HepG2 (cell line): ENCODE results near the gene EPB41L1. TPM values are rescaled to one million over a fixed set of nuclear protein-coding genes. Genes with fewer than 3 reads are reported as not detected.
A peak's percentile ranks its signal among the peaks of the same experiment; 100 is the strongest.

Experiments
- ATAD3A ChIP-seq: sonication (generic); formaldehyde crosslinking; IDR thresholded peaks from 2 replicates; pipeline ENCODE4 v1.4.0; 2020; ENCODE audit warnings: missing genetic modification reagents
- ATF7 ChIP-seq, 2 experiments: fragments of 450-650 bp in 1 of 2; sonication (generic) in 1 of 2; formaldehyde crosslinking in 1 of 2; IDR thresholded peaks; 2 replicates each; pipeline versions ENCODE4 v1.4.0 to v1.6.1; 2016 to 2020; ENCODE audit warnings: antibody characterized with exemption in 1 of 2, mild to moderate bottlenecking in 1 of 2, missing genetic modification reagents in 1 of 2
- MTF2 ChIP-seq: sonication (generic); formaldehyde crosslinking; IDR thresholded peaks from 2 replicates; pipeline ENCODE4 v1.5.0; 2020; ENCODE audit warnings: missing genetic modification reagents, borderline replicate concordance
- ZC3H13 ChIP-seq: sonication (generic); formaldehyde crosslinking; IDR thresholded peaks from 2 replicates; pipeline ENCODE4 v1.8.1; 2023; ENCODE audit warnings: mild to moderate bottlenecking, missing genetic modification reagents, moderate library complexity
- ZNF550 ChIP-seq: sonication (generic); formaldehyde crosslinking; IDR thresholded peaks from 2 replicates; pipeline ENCODE4 v1.4.0; 2020; ENCODE audit warnings: mild to moderate bottlenecking, missing genetic modification reagents, borderline replicate concordance
- ZNF562 ChIP-seq: sonication (generic); formaldehyde crosslinking; IDR thresholded peaks from 2 replicates; pipeline ENCODE4 v1.8.0; 2022; ENCODE audit warnings: missing genetic modification reagents, borderline replicate concordance
- ZNF792 ChIP-seq: IDR thresholded peaks from 2 replicates; pipeline ENCODE4 v1.6.1; 2016
- polyA plus RNA-seq, 8 experiments: library from polyadenylated mRNA; depleted of rRNA in 3 of 8; stranded (reverse) in 7 of 8; unstranded in 1 of 8; fragments of >200 nt; fragmentation: Illumina TruSeq in 4 of 8; extraction: Trizol in 4 of 8; gene quantifications; 2 replicates each; pipeline versions ENCODE4 v1.2.1 to v1.2.3, GENCODE V29; 2011 to 2016; ENCODE audit warnings: low read depth in 4 of 8, missing spikeins in 1 of 8, mixed read lengths in 1 of 8; ENCODE audit not compliant: insufficient read depth in 1 of 8
- total RNA-seq, 5 experiments: library from RNA; depleted of rRNA; stranded (reverse); fragments of >200 nt; fragmentation: Illumina TruSeq; extraction: Trizol; gene quantifications; 2 replicates each; pipeline ENCODE4 v1.2.3, GENCODE V29; 2016; ENCODE audit warnings: low read depth in 1 of 5
- TF ChIP-seq, protein P1 (sequence below): IDR thresholded peaks from 2 replicates; pipeline ENCODE4 v1.6.1; 2016; ENCODE audit warnings: low read depth, borderline replicate concordance
- TF ChIP-seq, protein P2 (sequence below): IDR thresholded peaks from 2 replicates; pipeline ENCODE4 v1.6.1; 2012; ENCODE audit warnings: low read depth, low read length, improper control_type of control experiment
- TF ChIP-seq, protein P3 (sequence below): IDR thresholded peaks from 2 replicates; pipeline ENCODE4 v1.6.1; 2016; ENCODE audit warnings: missing genetic modification reagents, missing compliant biosample characterization
- TF ChIP-seq, protein P4 (sequence below): sonication (generic); formaldehyde crosslinking; IDR thresholded peaks from 2 replicates; pipeline ENCODE4 v1.5.1; 2020; ENCODE audit warnings: mild to moderate bottlenecking, missing genetic modification reagents, moderate library complexity

Gene EPB41L1
- total and polyA plus RNA-seq, 2 of the 13 experiments (the other 11 are each of a cell fraction or from before 2014, with no cell fraction given), result 16.7 to 39.0 TPM

DNA sequence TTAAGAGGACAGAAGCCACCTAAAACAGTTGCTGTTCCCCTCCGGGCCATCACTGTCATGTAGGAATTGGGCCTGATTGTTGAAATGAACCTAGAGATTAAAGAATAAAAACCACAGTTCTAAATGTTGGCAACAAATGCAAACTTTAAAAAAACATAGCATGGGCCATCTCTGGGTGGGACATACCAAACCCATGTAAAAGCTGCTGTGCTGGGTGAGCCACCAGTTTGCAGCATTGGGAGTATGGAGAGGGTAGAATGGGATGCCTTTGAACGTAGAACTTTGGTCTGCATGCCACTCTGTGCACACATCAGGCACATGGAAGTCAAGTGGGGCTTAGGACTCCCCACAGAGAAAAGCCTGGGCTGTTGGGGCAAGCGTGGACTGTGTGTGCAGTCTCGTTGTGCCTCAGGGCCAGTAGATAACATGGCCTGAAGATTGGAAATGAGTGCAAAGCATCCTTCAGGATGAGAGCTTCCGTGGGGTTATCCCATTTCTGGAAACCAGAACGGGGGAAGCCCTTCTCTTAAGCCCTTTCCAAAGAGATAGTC is 28.1 kb downstream of the EPB41L1 start (continued):
- TF ChIP-seq, protein P1, sequence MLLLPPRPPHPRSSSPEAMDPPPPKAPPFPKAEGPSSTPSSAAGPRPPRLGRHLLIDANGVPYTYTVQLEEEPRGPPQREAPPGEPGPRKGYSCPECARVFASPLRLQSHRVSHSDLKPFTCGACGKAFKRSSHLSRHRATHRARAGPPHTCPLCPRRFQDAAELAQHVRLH (CRISPR knock-in tag), result no peak
- peak; percentile 59 for TF ChIP-seq ZNF792 (CRISPR knock-in tag)
- TF ChIP-seq ATAD3A (CRISPR knock-in tag), result no peak
- TF ChIP-seq ZNF550 (CRISPR knock-in tag), result no peak
- no peak for TF ChIP-seq ZNF562 (CRISPR knock-in tag)
- TF ChIP-seq, protein P2, sequence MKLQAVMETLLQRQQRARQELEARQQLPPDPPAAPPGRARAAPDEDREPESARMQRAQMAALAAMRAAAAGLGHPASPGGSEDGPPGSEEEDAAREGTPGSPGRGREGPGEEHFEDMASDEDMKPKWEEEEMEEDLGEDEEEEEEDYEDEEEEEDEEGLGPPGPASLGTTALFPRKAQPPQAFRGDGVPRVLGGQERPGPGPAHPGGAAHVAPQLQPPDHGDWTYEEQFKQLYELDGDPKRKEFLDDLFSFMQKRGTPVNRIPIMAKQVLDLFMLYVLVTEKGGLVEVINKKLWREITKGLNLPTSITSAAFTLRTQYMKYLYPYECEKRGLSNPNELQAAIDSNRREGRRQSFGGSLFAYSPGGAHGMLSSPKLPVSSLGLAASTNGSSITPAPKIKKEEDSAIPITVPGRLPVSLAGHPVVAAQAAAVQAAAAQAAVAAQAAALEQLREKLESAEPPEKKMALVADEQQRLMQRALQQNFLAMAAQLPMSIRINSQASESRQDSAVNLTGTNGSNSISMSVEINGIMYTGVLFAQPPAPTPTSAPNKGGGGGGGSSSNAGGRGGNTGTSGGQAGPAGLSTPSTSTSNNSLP, result no peak
- TF ChIP-seq, protein P3, sequence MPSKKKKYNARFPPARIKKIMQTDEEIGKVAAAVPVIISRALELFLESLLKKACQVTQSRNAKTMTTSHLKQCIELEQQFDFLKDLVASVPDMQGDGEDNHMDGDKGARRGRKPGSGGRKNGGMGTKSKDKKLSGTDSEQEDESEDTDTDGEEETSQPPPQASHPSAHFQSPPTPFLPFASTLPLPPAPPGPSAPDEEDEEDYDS, result no peak
- no peak for TF ChIP-seq ZC3H13 (CRISPR knock-in tag)
- TF ChIP-seq ATF7 (IDR thresholded peaks at IDR 0.05), result no peak
- no peak for TF ChIP-seq ATF7 (CRISPR knock-in tag; IDR thresholded peaks at IDR 0.05)
- no peak for TF ChIP-seq MTF2
- TF ChIP-seq, protein P4, sequence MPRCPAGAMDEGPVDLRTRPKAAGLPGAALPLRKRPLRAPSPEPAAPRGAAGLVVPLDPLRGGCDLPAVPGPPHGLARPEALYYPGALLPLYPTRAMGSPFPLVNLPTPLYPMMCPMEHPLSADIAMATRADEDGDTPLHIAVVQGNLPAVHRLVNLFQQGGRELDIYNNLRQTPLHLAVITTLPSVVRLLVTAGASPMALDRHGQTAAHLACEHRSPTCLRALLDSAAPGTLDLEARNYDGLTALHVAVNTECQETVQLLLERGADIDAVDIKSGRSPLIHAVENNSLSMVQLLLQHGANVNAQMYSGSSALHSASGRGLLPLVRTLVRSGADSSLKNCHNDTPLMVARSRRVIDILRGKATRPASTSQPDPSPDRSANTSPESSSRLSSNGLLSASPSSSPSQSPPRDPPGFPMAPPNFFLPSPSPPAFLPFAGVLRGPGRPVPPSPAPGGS, result no peak; the same call in 1 of the 2 replicates
